Natural killer cell (primary cell): ENCODE measurements around the gene TNS3. TPM values are rescaled to one million over a fixed set of nuclear protein-coding genes. Genes with fewer than 3 reads are reported as not detected.

ENCODE experiments used
- ATAC-seq, 3 donors: fragments of 150-1000 bp in 2 of 3; fragments of 200-7000 bp in 1 of 3; cut with Tn5 transposase; 1 replicate in 1 of 3; 2 replicates in 2 of 3; pipeline ENCODE4 v1.10.0; 2021; ENCODE audit warnings: mild to moderate bottlenecking in 2 of 3, moderate library complexity in 2 of 3
- DNase-seq, 2 donors: peaks; one replicate each; pipeline versions ENCODE4 v3.0.0 to v3.0.0-alpha.2; 2013 to 2021; ENCODE audit warnings: mixed read lengths in 1 of 2
- H3K27ac ChIP-seq: one replicate; pipeline ENCODE4 v1.5.1; 2013; ENCODE audit warnings: mild to moderate bottlenecking, low read length
- H3K27me3 ChIP-seq: one replicate; pipeline ENCODE4 v1.6.1; 2013; ENCODE audit warnings: low read length; ENCODE audit not compliant: control insufficient read depth, insufficient read depth
- H3K36me3 ChIP-seq: one replicate; pipeline ENCODE4 v1.6.1; 2013; ENCODE audit warnings: low read length; ENCODE audit not compliant: control insufficient read depth, insufficient read depth
- H3K4me1 ChIP-seq: one replicate; pipeline ENCODE4 v1.6.1; 2013; ENCODE audit warnings: low read length; ENCODE audit not compliant: control insufficient read depth, insufficient read depth
- H3K4me3 ChIP-seq: one replicate; pipeline ENCODE4 v1.5.1; 2013; ENCODE audit warnings: low read length
- H3K9me3 ChIP-seq: one replicate; pipeline ENCODE4 v1.6.1; 2013; ENCODE audit warnings: low read length; ENCODE audit not compliant: control insufficient read depth, insufficient read depth
- H3K27ac Mint-ChIP-seq, 2 donors: one replicate each; pipeline ENCODE4 v1.8.0; 2022; ENCODE audit warnings: mild to moderate bottlenecking in 2 of 2, mixed read lengths in 2 of 2, moderate library complexity in 1 of 2
- H3K27me3 Mint-ChIP-seq, 2 donors: one replicate each; pipeline ENCODE4 v1.8.0; 2022; ENCODE audit warnings: low read depth in 2 of 2, mixed read lengths in 2 of 2
- H3K36me3 Mint-ChIP-seq: one replicate; pipeline ENCODE4 v1.8.0; 2022; ENCODE audit warnings: mixed read lengths
- H3K4me1 Mint-ChIP-seq, 2 donors: one replicate each; pipeline ENCODE4 v1.8.0; 2022; ENCODE audit warnings: mixed read lengths in 2 of 2
- H3K4me3 Mint-ChIP-seq: one replicate; pipeline ENCODE4 v1.8.0; 2022; ENCODE audit warnings: mild to moderate bottlenecking, moderate library complexity, mixed read lengths
- H3K9me3 Mint-ChIP-seq, 2 donors: one replicate each; pipeline ENCODE4 v1.8.0; 2022; ENCODE audit warnings: mixed read lengths in 2 of 2
- WGBS: methylation state at CpG from one replicate; pipeline ENCODE4 v1.1.7; 2013; ENCODE audit warnings: missing lambda C conversion rate; ENCODE audit not compliant: insufficient coverage; 5-methylcytosine and 5-hydroxymethylcytosine counted together
- intact Hi-C: fragments of 100-400 bp; cut with micrococcal nuclease; formaldehyde crosslinking; loops from one replicate; pipeline ENCODE4 v1.14.2; 2022
- total RNA-seq, 4 donors: library from RNA; stranded (reverse); fragments of 120-200 nt in 1 of 4; gene quantifications; one replicate each; pipeline versions ENCODE4 v1.2.3 to v1.2.4, GENCODE V29; 2013 to 2022
- TF ChIP-seq, protein P1 (sequence below): fragments of 200-600 bp; IDR thresholded peaks from one replicate; pipeline ENCODE4 v1.8.0; 2022; ENCODE audit warnings: antibody characterized with exemption

TNS3 gene
- total RNA-seq, 3 donors from 2014 or later (not counting 1 experiment from before 2014, with no cell fraction given), result 1.6 to 3.5 (median 2.9) TPM

DNA sequence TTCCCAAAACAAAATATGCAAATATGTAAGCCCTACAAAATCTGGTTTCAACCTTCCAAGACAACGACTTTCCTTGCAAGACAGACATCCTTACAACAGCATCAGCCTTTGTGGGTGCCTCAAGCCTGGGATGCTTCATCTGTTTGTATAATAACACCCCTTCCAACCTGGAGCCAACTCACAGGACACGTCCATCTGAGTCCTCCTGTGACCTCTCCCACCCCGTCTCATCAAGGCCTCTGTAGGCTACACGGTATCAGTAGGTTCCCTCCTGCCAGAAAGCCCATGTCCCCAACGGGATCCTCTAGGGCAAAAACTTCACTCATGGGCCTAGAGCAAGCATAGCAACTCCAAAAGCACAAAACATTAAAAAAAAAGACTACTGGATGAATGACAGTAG lies 173.2 kb downstream of the TNS3 start:
- H3K27me3 Mint-ChIP-seq, result no peaks in the 10 kb centered on the region
- no peaks in the 10 kb centered on the region for H3K36me3 Mint-ChIP-seq
- ATAC-seq (no peak), DNase-seq (no peak)
- H3K27ac Mint-ChIP-seq, result no peak overlapping the region
- TF ChIP-seq, protein P1, sequence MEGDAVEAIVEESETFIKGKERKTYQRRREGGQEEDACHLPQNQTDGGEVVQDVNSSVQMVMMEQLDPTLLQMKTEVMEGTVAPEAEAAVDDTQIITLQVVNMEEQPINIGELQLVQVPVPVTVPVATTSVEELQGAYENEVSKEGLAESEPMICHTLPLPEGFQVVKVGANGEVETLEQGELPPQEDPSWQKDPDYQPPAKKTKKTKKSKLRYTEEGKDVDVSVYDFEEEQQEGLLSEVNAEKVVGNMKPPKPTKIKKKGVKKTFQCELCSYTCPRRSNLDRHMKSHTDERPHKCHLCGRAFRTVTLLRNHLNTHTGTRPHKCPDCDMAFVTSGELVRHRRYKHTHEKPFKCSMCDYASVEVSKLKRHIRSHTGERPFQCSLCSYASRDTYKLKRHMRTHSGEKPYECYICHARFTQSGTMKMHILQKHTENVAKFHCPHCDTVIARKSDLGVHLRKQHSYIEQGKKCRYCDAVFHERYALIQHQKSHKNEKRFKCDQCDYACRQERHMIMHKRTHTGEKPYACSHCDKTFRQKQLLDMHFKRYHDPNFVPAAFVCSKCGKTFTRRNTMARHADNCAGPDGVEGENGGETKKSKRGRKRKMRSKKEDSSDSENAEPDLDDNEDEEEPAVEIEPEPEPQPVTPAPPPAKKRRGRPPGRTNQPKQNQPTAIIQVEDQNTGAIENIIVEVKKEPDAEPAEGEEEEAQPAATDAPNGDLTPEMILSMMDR, result no peak
- Histone ChIP-seq H3K4me3 (no peak overlapping the region), H3K27me3 (no peaks in the 10 kb centered on the region), H3K9me3 (no peaks in the 10 kb centered on the region), H3K27ac (no peak overlapping the region), H3K36me3 (no peaks in the 10 kb centered on the region), H3K4me1 (no peaks in the 10 kb centered on the region)
- no peak overlapping the region for H3K4me3 Mint-ChIP-seq
- H3K4me1 Mint-ChIP-seq, result no peaks in the 10 kb centered on the region
- intact Hi-C loops, result no loop called here
- WGBS, result 95% methylated on average over 5 of the region's 5 CpGs
- H3K9me3 Mint-ChIP-seq, result no peaks in the 10 kb centered on the region

DNA sequence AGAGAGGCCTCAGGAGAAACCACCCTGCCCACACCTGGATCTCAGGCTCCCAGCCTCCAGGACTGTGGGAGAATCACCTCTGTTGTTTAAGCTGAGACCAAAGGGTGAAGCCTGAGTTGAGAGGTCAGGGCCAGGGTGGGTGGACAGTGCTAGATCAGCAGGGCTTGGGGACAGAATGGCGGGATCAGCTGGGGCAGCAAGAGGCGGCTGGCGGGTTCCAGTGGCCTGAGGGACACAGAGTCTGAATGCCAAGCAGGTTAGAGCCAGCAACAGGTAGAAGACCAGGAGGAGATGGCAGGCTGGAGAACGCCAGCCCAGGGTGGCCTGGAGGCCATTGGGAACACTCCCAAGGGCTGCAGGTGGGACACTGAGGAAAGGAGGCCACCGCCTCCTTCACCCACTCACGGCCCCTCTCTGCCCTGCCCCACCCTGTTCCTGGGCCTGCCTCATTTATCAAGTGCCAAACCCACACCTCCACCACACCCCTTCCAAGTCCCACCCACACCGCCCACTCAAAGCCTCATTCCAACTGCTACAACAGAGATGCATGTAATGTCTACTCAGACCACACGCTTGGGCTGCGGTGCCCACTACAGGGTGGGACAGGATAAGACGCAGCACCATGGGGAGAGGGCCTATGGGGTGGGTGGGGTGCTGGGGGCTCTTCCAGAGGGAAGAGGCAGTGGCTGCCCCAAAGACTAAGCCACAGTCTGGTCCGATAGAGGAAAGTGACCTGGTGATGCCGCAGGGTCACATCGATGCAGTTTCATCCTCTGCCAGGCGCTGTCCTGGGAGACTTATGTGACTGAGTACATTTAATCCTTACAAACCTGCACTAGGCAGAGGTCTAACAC lies 173.9 kb downstream of the TNS3 start:
- no peaks in the 10 kb centered on the region for H3K4me1 ChIP-seq
- H3K4me3 Mint-ChIP-seq, result no peak overlapping the region
- no peaks in the 10 kb centered on the region for H3K36me3 Mint-ChIP-seq
- ATAC-seq (no peak), DNase-seq (no peak)
- H3K9me3 Mint-ChIP-seq, result no peaks in the 10 kb centered on the region
- no peaks in the 10 kb centered on the region for H3K9me3 ChIP-seq
- no peak overlapping the region for H3K27ac Mint-ChIP-seq
- H3K27me3 ChIP-seq, result no peaks in the 10 kb centered on the region
- no peak overlapping the region for H3K27ac ChIP-seq
- WGBS, result 89% methylated on average over 14 of the region's 14 CpGs
- no peaks in the 10 kb centered on the region for H3K36me3 ChIP-seq
- intact Hi-C loops, result no loop called here
- no peaks in the 10 kb centered on the region for H3K4me1 Mint-ChIP-seq
- H3K27me3 Mint-ChIP-seq, result peaks cover 0 to 2% of the 10 kb centered on the region in 2 donors
- no peak overlapping the region for H3K4me3 ChIP-seq
- TF ChIP-seq, protein P1, result no peak

DNA sequence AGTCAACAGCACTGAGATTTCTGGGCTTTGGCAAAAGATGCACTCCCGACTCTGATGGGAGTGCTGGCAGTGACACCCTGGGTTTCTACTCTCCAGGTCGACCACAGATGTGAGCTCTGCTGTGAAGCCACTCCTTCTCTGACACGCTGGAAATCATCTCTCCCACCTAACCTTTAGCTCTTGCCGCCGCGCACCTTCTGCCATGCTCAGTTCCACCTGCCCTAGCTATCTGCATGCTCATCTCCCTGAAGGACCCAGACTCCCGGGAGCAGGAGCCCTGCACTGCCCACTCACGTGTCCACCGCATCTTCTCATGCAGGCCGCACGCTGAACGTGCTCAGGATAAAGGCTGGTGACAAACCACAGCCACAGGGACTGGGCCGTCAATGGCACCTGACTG lies 174.8 kb downstream of the TNS3 start:
- TF ChIP-seq, protein P1, result no peak
- H3K27me3 ChIP-seq, result no peaks in the 10 kb centered on the region
- no peaks in the 10 kb centered on the region for H3K9me3 ChIP-seq
- no peaks in the 10 kb centered on the region for H3K9me3 Mint-ChIP-seq
- WGBS, result 91% methylated on average over 13 of the region's 13 CpGs
- ATAC-seq (no peak), DNase-seq (no peak)
- H3K36me3 Mint-ChIP-seq, result no peaks in the 10 kb centered on the region
- intact Hi-C loops, result no loop called here
- H3K4me3 Mint-ChIP-seq, result no peak overlapping the region
- H3K4me1 Mint-ChIP-seq, result no peaks in the 10 kb centered on the region
- no peak overlapping the region for H3K4me3 ChIP-seq
- peaks cover 0 to 2% of the 10 kb centered on the region in 2 donors for H3K27me3 Mint-ChIP-seq
- no peaks in the 10 kb centered on the region for H3K36me3 ChIP-seq
- no peak overlapping the region for H3K27ac ChIP-seq
- no peaks in the 10 kb centered on the region for H3K4me1 ChIP-seq
- H3K27ac Mint-ChIP-seq, result no peak overlapping the region

DNA sequence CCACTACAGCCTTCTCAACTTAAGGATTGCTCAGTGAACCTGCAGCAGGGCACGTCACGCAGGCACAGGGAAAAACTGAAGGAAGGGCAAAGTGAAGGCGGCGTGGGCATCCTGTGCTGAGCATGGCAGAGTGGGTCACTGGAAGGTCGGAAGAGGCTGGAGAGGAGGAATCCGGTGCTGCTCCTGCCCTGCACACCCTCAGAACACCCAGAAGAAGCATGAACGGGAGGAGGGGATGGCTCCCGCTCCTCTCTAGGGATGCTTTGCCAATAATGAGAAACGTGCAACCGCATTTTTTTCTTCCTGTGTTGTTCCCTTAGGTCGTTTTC lies 175.1 kb downstream of the TNS3 start:
- no peak overlapping the region for H3K4me3 Mint-ChIP-seq
- Histone ChIP-seq H3K36me3 (no peaks in the 10 kb centered on the region), H3K27ac (no peak overlapping the region), H3K27me3 (no peaks in the 10 kb centered on the region), H3K4me3 (no peak overlapping the region), H3K9me3 (no peaks in the 10 kb centered on the region), H3K4me1 (no peaks in the 10 kb centered on the region)
- TF ChIP-seq, protein P1, result no peak
- no peaks in the 10 kb centered on the region for H3K4me1 Mint-ChIP-seq
- no peaks in the 10 kb centered on the region for H3K9me3 Mint-ChIP-seq
- DNase-seq, result no peak
- H3K27me3 Mint-ChIP-seq, result peaks cover 0 to 2% of the 10 kb centered on the region in 2 donors
- intact Hi-C loops, result no loop called here
- H3K27ac Mint-ChIP-seq, result no peak overlapping the region
- WGBS, result 89% methylated on average over 11 of the region's 11 CpGs
- no peak for ATAC-seq
- no peaks in the 10 kb centered on the region for H3K36me3 Mint-ChIP-seq
